SK-N-SH (cell line): Measurements from ENCODE around the gene STYK1.

Source experiments
- CTCF ChIP-seq: fragments of 200-600 bp; sonication (generic); IDR thresholded peaks from 2 replicates; pipeline ENCODE4 v1.6.1; 2017; ENCODE audit warnings: antibody characterized with exemption, mild to moderate bottlenecking, moderate library complexity
- EP300 ChIP-seq, 2 experiments: IDR thresholded peaks; 2 replicates each; pipeline versions ENCODE4 v1.4.0 to v1.6.1; 2012; ENCODE audit warnings: borderline replicate concordance in 1 of 2, low read depth in 1 of 2, low read length in 1 of 2
- EZH2phosphoT487 ChIP-seq: fragments of 200-600 bp; sonication (generic); IDR thresholded peaks from 2 replicates; pipeline ENCODE4 v1.6.1; 2017; ENCODE audit warnings: low read depth, mixed run types, mild to moderate bottlenecking, antibody characterized with exemption, moderate library complexity, borderline replicate concordance
- FOSL2 ChIP-seq: IDR thresholded peaks from 2 replicates; pipeline ENCODE4 v1.4.0; 2012; ENCODE audit warnings: low read depth, mild to moderate bottlenecking, moderate library complexity, borderline replicate concordance
- JUND ChIP-seq: IDR thresholded peaks from 2 replicates; pipeline ENCODE4 v1.4.0; 2012
- MEF2A ChIP-seq: IDR thresholded peaks from 2 replicates; pipeline ENCODE4 v1.4.0; 2012; ENCODE audit warnings: low read depth, borderline replicate concordance
- NFIC ChIP-seq: IDR thresholded peaks from 2 replicates; pipeline ENCODE4 v1.4.0; 2012; ENCODE audit warnings: borderline replicate concordance
- PBX3 ChIP-seq: IDR thresholded peaks from 2 replicates; pipeline ENCODE4; 2012
- POLR2AphosphoS5 ChIP-seq: IDR thresholded peaks from 2 replicates; pipeline ENCODE4 v1.6.1; 2012; ENCODE audit warnings: low read depth, low read length
- RCOR1 ChIP-seq: fragments of 150-350 bp; IDR thresholded peaks from 2 replicates; pipeline ENCODE4 v1.6.1; 2017; ENCODE audit warnings: antibody characterized with exemption, low read length
- RFX5 ChIP-seq: IDR thresholded peaks from 2 replicates; pipeline ENCODE4 v1.6.1; 2012; ENCODE audit warnings: mild to moderate bottlenecking, improper control_type of control experiment, low read length
- TEAD4 ChIP-seq: IDR thresholded peaks from 2 replicates; pipeline ENCODE4 v1.4.0; 2012; ENCODE audit warnings: mild to moderate bottlenecking, borderline replicate concordance; ENCODE audit not compliant: insufficient read depth
- YY1 ChIP-seq: IDR thresholded peaks from 2 replicates; pipeline ENCODE4 v1.4.0; 2012; ENCODE audit warnings: low read depth, mild to moderate bottlenecking

GRCh38 chr12:10690906-10691305, 17.1 kb upstream of the STYK1 start:
- no peak for TF ChIP-seq EP300 (IDR thresholded peaks at IDR 0.05; ENCODE audit: borderline replicate concordance in 1 of 2, low read depth in 1 of 2, low read length in 1 of 2)
- no peak for TF ChIP-seq NFIC
- TF ChIP-seq CTCF = no peak
- no peak for TF ChIP-seq POLR2AphosphoS5
- TF ChIP-seq MEF2A = no peak
- TF ChIP-seq EZH2phosphoT487 = no peak
- no peak for TF ChIP-seq RFX5
- TF ChIP-seq YY1 = no peak
- no peak for TF ChIP-seq RCOR1
- TF ChIP-seq PBX3 = no peak
- TF ChIP-seq TEAD4 = no peak
- no peak for TF ChIP-seq JUND
- no peak for TF ChIP-seq FOSL2
